Heart left ventricle (tissue), 16 donors: Measurements from ENCODE around the gene R3HDM2. TPM values are rescaled to one million over a fixed set of nuclear protein-coding genes. Genes with fewer than 3 reads are reported as not detected.
A peak's percentile ranks its signal among the peaks of the same experiment; 100 is the strongest.

ENCODE experiments used
- ATAC-seq, 4 donors: fragments of 200-7000 bp; cut with Tn5 transposase; one replicate each; pipeline ENCODE4 v1.9.1; 2020 to 2022; ENCODE audit warnings: moderate library complexity in 4 of 4, mild to moderate bottlenecking in 3 of 4, moderate number of reproducible peaks in 1 of 4
- DNase-seq, 5 donors: peaks; one replicate each; pipeline ENCODE4 v3.0.0-alpha.2; 2020
- H3K27ac ChIP-seq, 12 donors: fragments of 200-600 bp; sonication (generic) in 4 of 12; one replicate each; pipeline versions ENCODE4 v1.5.0 to v1.8.0; 2016 to 2022; ENCODE audit warnings: mild to moderate bottlenecking in 2 of 12
- H3K27me3 ChIP-seq, 9 donors: fragments of 200-600 bp; sonication (generic) in 2 of 9; one replicate each; pipeline versions ENCODE4 v1.5.1 to v1.8.0; 2016 to 2022; ENCODE audit warnings: mild to moderate bottlenecking in 3 of 9
- H3K36me3 ChIP-seq, 9 donors: fragments of 200-600 bp; sonication (generic) in 2 of 9; one replicate each; pipeline versions ENCODE4 v1.5.0 to v1.8.0; 2018 to 2022; ENCODE audit warnings: mild to moderate bottlenecking in 2 of 9
- H3K4me1 ChIP-seq, 12 donors: fragments of 200-600 bp; sonication (generic) in 4 of 12; one replicate each; pipeline versions ENCODE4 v1.5.0 to v1.8.0; 2016 to 2022; ENCODE audit warnings: mild to moderate bottlenecking in 3 of 12
- H3K4me3 ChIP-seq, 12 donors: fragments of 200-600 bp; sonication (generic) in 4 of 12; one replicate each; pipeline versions ENCODE4 v1.5.0 to v1.8.0; 2017 to 2022; ENCODE audit warnings: mild to moderate bottlenecking in 9 of 12, moderate library complexity in 4 of 12
- H3K9me3 ChIP-seq, 12 donors: fragments of 200-600 bp; sonication (generic) in 4 of 12; one replicate each; pipeline versions ENCODE4 v1.5.0 to v1.8.0; 2016 to 2022; ENCODE audit warnings: mild to moderate bottlenecking in 1 of 12
- CTCF ChIP-seq, 12 donors: fragments of 200-600 bp; sonication (generic) in 4 of 12; IDR thresholded peaks; one replicate each; pipeline versions ENCODE4 v1.5.0 to v1.8.0; 2018 to 2022; ENCODE audit warnings: antibody characterized with exemption in 12 of 12, mild to moderate bottlenecking in 5 of 12
- POLR2A ChIP-seq, 2 donors: fragments of 450-650 bp; IDR thresholded peaks; one replicate each; pipeline ENCODE4 v1.6.1; 2017; ENCODE audit warnings: antibody characterized with exemption in 2 of 2, mild to moderate bottlenecking in 2 of 2, moderate library complexity in 2 of 2
- WGBS, 4 donors: extraction: QIAGEN DNeasy Blood & Tissue Kit in 2 of 4; methylation state at CpG; one replicate each; pipeline versions ENCODE4 v1.1.5 to v1.1.7; 2013 to 2018; 5-methylcytosine and 5-hydroxymethylcytosine counted together
- intact Hi-C, 10 donors: fragments of 100-400 bp; cut with DNase I; formaldehyde crosslinking; loops; one replicate each; pipeline versions ENCODE4 v1.11.1 to v1.14.2; 2022
- polyA plus RNA-seq, 2 donors: library from polyadenylated mRNA; stranded (reverse); fragments of 200-250 nt; gene quantifications; one replicate each; pipeline ENCODE4 v1.2.3, GENCODE V29; 2013
- total RNA-seq, 9 donors: library from RNA; depleted of rRNA in 2 of 9; stranded (reverse); fragments of >200 nt in 2 of 9; fragmentation: NEBNext Ultra II Directional in 3 of 9; extraction: Animal tissue kit (Norgen Biotek cat#: 25700) in 3 of 9; gene quantifications; one replicate each; pipeline versions ENCODE4 v1.1.0 to v1.2.4, GENCODE V29; 2016 to 2023
- donor health status: ischemic (EF 13 %, LVEDD 7.1; RV severe dilation, severe dysfunction).
- donor health status: healthy with polysubstance abuse.
- donor health status: DM: no; HTN: yes; CAD: no.
- donor health status: DM: no; HTN: no; CAD: no.
- donor health status: ischemic (EF 25% LVEDD 6.9; RV normal size, moderate dysfunction).
- donor health status: ischemic (EF 25% LVEDD 5.7; RV mildly dilated, moderate dysfunction).
- donor health status: healthy.
- donor health status: DM: yes; HTN: yes; CAD: no.
- donor health status: ischemic (EF 35%, LVEDD 5.7; RV mildly dilated, moderate dysfunction).
- donor health status: nonischemic (EF 11% LVEDD 7.7; RV severe dilation, severe dysfunction).
- donor health status: DM: yes; HTN: yes; CAD: no.
- donor health status: PGD.
- donor health status: ischemic (EF 29% LVEDD 5.4; RV normal size, mild dysfunction).
- donor health status: nonischemic (EF 23%, LVEDD 6.1; RV moderate dilation, normal function).

The R3HDM2 gene
- total and polyA plus RNA-seq, 11 donors = 12.7 to 102 (median 59.8) TPM

GRCh38 chr12:57236201-57236924 lies 194.5 kb downstream of the R3HDM2 start:
- 18 to 41% (median 30%) methylated on average over 15 to 40 of the region's 40 CpGs for WGBS, 4 donors
- no peak for TF ChIP-seq POLR2A (IDR thresholded peaks at IDR 0.05)
- Histone ChIP-seq H3K27ac (peak overlapping the region; percentile 8 to 88 (median 72)), H3K27me3 (peaks cover 0 to 52% (median 17%) of the 10 kb centered on the region in 9 donors), H3K4me1 (peaks cover 0 to 86% (median 38%) of the 10 kb centered on the region in 12 donors), H3K9me3 (no peaks in the 10 kb centered on the region), H3K36me3 (peaks cover 0 to 36% (median 29%) of the 10 kb centered on the region in 9 donors), H3K4me3 (peak overlapping the region; percentile 5 to 66 (median 53))
- intact Hi-C loops = loop anchor here in 1 of 10 donors (5.0 kb wide), 1 partner anchor 109 kb away; the partner anchor contains the start of gene LRP1
- DNase-seq = peak in 1 of 5 donors; percentile 66
- ATAC-seq = no peak

- Histone ChIP-seq H3K4me1 (peaks cover 0 to 86% (median 35%) of the 10 kb centered on the region in 12 donors), H3K36me3 (peaks cover 0 to 40% (median 29%) of the 10 kb centered on the region in 9 donors), H3K27me3 (peaks cover 0 to 46% (median 12%) of the 10 kb centered on the region in 9 donors), H3K4me3 (peak overlapping the region in 11 of 12 donors; percentile 5 to 66 (median 53)), H3K9me3 (no peaks in the 10 kb centered on the region), H3K27ac (peak overlapping the region; percentile 8 to 88 (median 72))
- TF ChIP-seq CTCF (IDR thresholded peaks at IDR 0.05) = no peak
- TF ChIP-seq POLR2A (IDR thresholded peaks at IDR 0.05) = no peak
- WGBS, 4 donors = 51 to 59% (median 53%) methylated on average over 4 to 8 of the region's 8 CpGs
- DNase-seq (peak in 1 of 5 donors; percentile 48), ATAC-seq (no peak)
- intact Hi-C loops = loop anchor here in 1 of 10 donors (5.0 kb wide), 1 partner anchor 108 kb away; the partner anchor contains the start of gene LRP1
Observed at GRCh38 chr12:57235728-57236131, 195.1 kb downstream of the R3HDM2 start.

GRCh38 chr12:57235017-57235727 lies 195.7 kb downstream of the R3HDM2 start:
- intact Hi-C loops = loop anchor here in 1 of 10 donors (5.0 kb wide), 1 partner anchor 108 kb away; the partner anchor contains the start of gene LRP1
- H3K4me1 ChIP-seq = peaks cover 0 to 86% (median 33%) of the 10 kb centered on the region in 12 donors
- peak overlapping the region in 11 of 12 donors; percentile 57 to 88 (median 72) for H3K27ac ChIP-seq
- peak in 3 of 4 donors; percentile 34 to 46 (median 38) for ATAC-seq
- peaks cover 0 to 40% (median 12%) of the 10 kb centered on the region in 9 donors for H3K27me3 ChIP-seq
- H3K36me3 ChIP-seq = peaks cover 0 to 40% (median 29%) of the 10 kb centered on the region in 9 donors
- H3K4me3 ChIP-seq = peak overlapping the region in 11 of 12 donors; percentile 10 to 66 (median 53)
- TF ChIP-seq POLR2A (IDR thresholded peaks at IDR 0.05) = peak in 1 of 2 donors; percentile 31
- peak in 4 of 12 donors; percentile 8 to 33 (median 22) for TF ChIP-seq CTCF (IDR thresholded peaks at IDR 0.05)
- H3K9me3 ChIP-seq = no peaks in the 10 kb centered on the region
- peak; percentile 77 to 87 (median 85) for DNase-seq
- WGBS, 4 donors = 62 to 69% (median 66%) methylated on average over 22 to 26 of the region's 26 CpGs

- ATAC-seq = no peak
- Histone ChIP-seq H3K9me3 (no peaks in the 10 kb centered on the region), H3K27me3 (peaks cover 0 to 36% (median 12%) of the 10 kb centered on the region in 9 donors), H3K4me3 (peak overlapping the region in 9 of 12 donors; percentile 3 to 62 (median 53)), H3K36me3 (peaks cover 0 to 40% (median 29%) of the 10 kb centered on the region in 9 donors), H3K4me1 (peaks cover 0 to 85% (median 31%) of the 10 kb centered on the region in 12 donors), H3K27ac (peak overlapping the region in 10 of 12 donors; percentile 8 to 88 (median 76))
- intact Hi-C loops = loop anchor here in 1 of 10 donors (5.0 kb wide), 1 partner anchor 107 kb away; the partner anchor contains the start of gene LRP1
- peak in 1 of 5 donors; percentile 57 for DNase-seq
- TF ChIP-seq POLR2A (IDR thresholded peaks at IDR 0.05) = no peak
- TF ChIP-seq CTCF (IDR thresholded peaks at IDR 0.05) = no peak
- 75 to 84% (median 77%) methylated on average over 10 of the region's 10 CpGs for WGBS, 4 donors
Observed at GRCh38 chr12:57234571-57235016, 196.2 kb downstream of the R3HDM2 start.
